CD4-positive, alpha-beta memory T cell (primary cell): Measurements from ENCODE around the gene CADPS. TPM values are rescaled to one million over a fixed set of nuclear protein-coding genes. Genes with fewer than 3 reads are reported as not detected.

ENCODE experiments used
- CTCF ChIA-PET: fragments of 350-600 bp; sonication (Branson Sonifier 250); formaldehyde crosslinking; loops from one replicate; lab custom pipeline; 2021; ENCODE audit warnings: inconsistent platforms; ENCODE audit not compliant: partially characterized antibody; lab: Charles Lee
- POLR2A ChIA-PET: fragments of 350-600 bp; sonication (Branson Sonifier 250); formaldehyde crosslinking; loops from one replicate; lab custom pipeline; 2021; ENCODE audit not compliant: partially characterized antibody; lab: Charles Lee
- DNase-seq, 5 donors: peaks; one replicate each; pipeline versions ENCODE4 v3.0.0 to v3.0.0-alpha.2; 2020 to 2022; ENCODE audit warnings: mixed read lengths in 1 of 5
- H3K27ac ChIP-seq: one replicate; pipeline ENCODE4 v1.7.0; 2013; ENCODE audit warnings: low read depth, low read length
- H3K27me3 ChIP-seq: 2 replicates; pipeline ENCODE4 v1.7.0; 2013; ENCODE audit warnings: mild to moderate bottlenecking, low read length, moderate library complexity; ENCODE audit not compliant: insufficient read depth
- H3K36me3 ChIP-seq: 2 replicates; pipeline ENCODE4 v1.7.0; 2013; ENCODE audit warnings: mild to moderate bottlenecking, low read length, moderate library complexity; ENCODE audit not compliant: insufficient read depth
- H3K4me1 ChIP-seq: 2 replicates; pipeline ENCODE4 v1.7.0; 2013; ENCODE audit warnings: mild to moderate bottlenecking, low read length, moderate library complexity; ENCODE audit not compliant: insufficient read depth
- H3K4me3 ChIP-seq, 2 donors: one replicate each; pipeline ENCODE4 v1.7.0; 2013; ENCODE audit warnings: low read length in 2 of 2, mild to moderate bottlenecking in 1 of 2
- H3K9me3 ChIP-seq, 2 donors: one replicate each; pipeline ENCODE4 v1.7.0; 2013; ENCODE audit warnings: low read length in 2 of 2, control low read depth in 1 of 2; ENCODE audit not compliant: control insufficient read depth in 1 of 2
- H3K27ac Mint-ChIP-seq, 7 donors: one replicate each; pipeline ENCODE4 v1.8.0; 2020 to 2021; ENCODE audit warnings: mixed read lengths in 7 of 7, mild to moderate bottlenecking in 6 of 7, inconsistent platforms in 3 of 7, moderate library complexity in 3 of 7
- H3K27me3 Mint-ChIP-seq, 2 donors: one replicate each; pipeline ENCODE4 v1.8.0; 2020 to 2021; ENCODE audit warnings: mixed read lengths in 2 of 2
- H3K36me3 Mint-ChIP-seq, 2 donors: one replicate each; pipeline ENCODE4 v1.8.0; 2020 to 2021; ENCODE audit warnings: mixed read lengths in 2 of 2, inconsistent platforms in 1 of 2, mild to moderate bottlenecking in 1 of 2
- H3K4me1 Mint-ChIP-seq, 4 donors: one replicate each; pipeline ENCODE4 v1.8.0; 2020 to 2021; ENCODE audit warnings: mixed read lengths in 4 of 4, mild to moderate bottlenecking in 1 of 4
- H3K4me3 Mint-ChIP-seq, 8 donors: one replicate each; pipeline ENCODE4 v1.8.0; 2020 to 2021; ENCODE audit warnings: mixed read lengths in 8 of 8, mild to moderate bottlenecking in 7 of 8, moderate library complexity in 6 of 8, inconsistent platforms in 3 of 8
- H3K9me3 Mint-ChIP-seq, 8 donors: one replicate each; pipeline ENCODE4 v1.8.0; 2020 to 2021; ENCODE audit warnings: mixed read lengths in 8 of 8, mild to moderate bottlenecking in 5 of 8, inconsistent platforms in 3 of 8, moderate library complexity in 1 of 8
- intact Hi-C: fragments of 100-400 bp; cut with micrococcal nuclease; formaldehyde crosslinking; loops from one replicate; pipeline ENCODE4 v1.15.1; 2023
- polyA plus RNA-seq, 2 donors: library from polyadenylated mRNA; unstranded; fragments of 300-500 nt; fragmentation: Illumina TruSeq; gene quantifications; one replicate each; pipeline ENCODE4 v1.2.3, GENCODE V29; 2021
- total RNA-seq, 2 experiments: library from RNA; stranded (reverse); gene quantifications; one replicate each; pipeline ENCODE4 v1.2.3, GENCODE V29; 2021

CADPS gene
- total and polyA plus RNA-seq, 4 experiments from 2014 or later, result not detected

GRCh38 chr3:62607287-62608029 is 267.8 kb downstream of the CADPS start:
- H3K27me3 ChIP-seq, result no peaks in the 10 kb centered on the region
- ChIA-PET CTCF (no interaction called here), POLR2A (no interaction called here)
- Mint-ChIP-seq H3K36me3 (no peaks in the 10 kb centered on the region), H3K27me3 (no peaks in the 10 kb centered on the region), H3K27ac (no peak overlapping the region), H3K4me3 (no peak overlapping the region), H3K4me1 (no peaks in the 10 kb centered on the region), H3K9me3 (peaks cover 0 to 5% (median 0%) of the 10 kb centered on the region in 8 donors)
- DNase-seq, result no peak
- H3K36me3 ChIP-seq, result no peaks in the 10 kb centered on the region
- intact Hi-C loops, result no loop called here
- no peaks in the 10 kb centered on the region for H3K4me1 ChIP-seq
- H3K4me3 ChIP-seq, result no peak overlapping the region
- no peaks in the 10 kb centered on the region for H3K9me3 ChIP-seq
- H3K27ac ChIP-seq, result no peak overlapping the region

- ChIA-PET CTCF (no interaction called here), POLR2A (no interaction called here)
- no peaks in the 10 kb centered on the region for H3K36me3 ChIP-seq
- H3K27me3 ChIP-seq, result no peaks in the 10 kb centered on the region
- no peaks in the 10 kb centered on the region for H3K27me3 Mint-ChIP-seq
- H3K4me1 Mint-ChIP-seq, result no peaks in the 10 kb centered on the region
- no peak overlapping the region for H3K4me3 ChIP-seq
- H3K27ac ChIP-seq, result no peak overlapping the region
- no peaks in the 10 kb centered on the region for H3K9me3 ChIP-seq
- H3K9me3 Mint-ChIP-seq, result peaks cover 0 to 4% (median 0%) of the 10 kb centered on the region in 8 donors
- no peaks in the 10 kb centered on the region for H3K36me3 Mint-ChIP-seq
- intact Hi-C loops, result no loop called here
- H3K4me3 Mint-ChIP-seq, result no peak overlapping the region
- no peak overlapping the region for H3K27ac Mint-ChIP-seq
- DNase-seq, result no peak
- no peaks in the 10 kb centered on the region for H3K4me1 ChIP-seq
Measured at GRCh38 chr3:62605413-62606068, 269.7 kb downstream of the CADPS start.

DNA sequence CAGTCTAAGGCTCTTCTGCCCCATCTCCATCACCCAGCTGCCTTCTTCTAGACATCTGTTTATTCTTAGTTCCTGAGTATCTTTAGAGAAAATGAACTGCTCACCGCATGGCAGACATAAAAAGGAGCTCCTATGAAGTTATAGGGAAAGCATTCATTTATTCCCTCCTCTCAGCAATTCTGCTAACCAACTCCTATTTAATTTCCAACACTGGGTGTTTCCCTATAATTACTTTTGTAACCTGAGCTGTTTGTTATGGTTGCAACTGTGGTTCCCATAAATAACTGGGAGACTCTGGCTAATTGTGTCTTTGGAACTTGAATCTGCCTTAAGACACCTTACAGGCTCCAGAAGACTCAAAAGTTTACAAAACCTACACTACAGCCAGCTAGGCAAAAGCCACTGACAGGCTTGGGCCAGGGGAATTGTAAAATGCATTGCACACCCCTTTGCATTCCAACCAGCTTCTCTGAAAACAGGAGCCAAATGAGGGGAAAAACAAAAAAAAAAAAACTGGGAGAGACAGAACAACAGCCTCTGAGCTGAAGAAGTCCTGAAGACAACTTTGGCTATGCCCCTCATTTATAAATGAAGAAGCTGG is 270.4 kb downstream of the CADPS start:
- no peaks in the 10 kb centered on the region for H3K4me1 ChIP-seq
- Mint-ChIP-seq H3K4me1 (no peaks in the 10 kb centered on the region), H3K4me3 (no peak overlapping the region), H3K36me3 (no peaks in the 10 kb centered on the region), H3K9me3 (peaks cover 0 to 4% (median 0%) of the 10 kb centered on the region in 8 donors), H3K27ac (no peak overlapping the region), H3K27me3 (no peaks in the 10 kb centered on the region)
- no peaks in the 10 kb centered on the region for H3K27me3 ChIP-seq
- H3K9me3 ChIP-seq, result no peaks in the 10 kb centered on the region
- POLR2A ChIA-PET, result no interaction called here
- no peak overlapping the region for H3K4me3 ChIP-seq
- H3K27ac ChIP-seq, result no peak overlapping the region
- no peak for DNase-seq
- CTCF ChIA-PET, result no interaction called here
- intact Hi-C loops, result no loop called here
- H3K36me3 ChIP-seq, result no peaks in the 10 kb centered on the region

DNA sequence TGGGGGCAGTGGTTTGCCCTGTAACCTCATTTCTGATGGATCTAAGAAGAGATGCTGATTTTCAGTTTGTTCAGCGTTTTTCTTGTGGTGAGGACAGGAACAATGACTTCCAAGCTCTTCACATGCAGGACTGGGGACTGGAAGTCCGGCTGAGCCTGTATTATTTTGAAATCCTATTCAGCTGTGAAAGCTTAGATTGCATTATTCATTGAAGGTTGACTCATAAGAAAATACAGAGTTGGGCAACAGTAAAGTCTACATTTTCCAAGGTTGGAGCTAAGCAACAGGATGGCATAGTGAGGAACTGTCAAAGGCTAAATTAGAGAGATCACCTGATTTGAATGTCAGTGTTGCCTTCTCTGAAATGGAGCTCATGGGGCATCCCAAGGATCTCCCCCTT is 270.9 kb downstream of the CADPS start:
- H3K4me1 ChIP-seq, result no peaks in the 10 kb centered on the region
- no peak overlapping the region for H3K4me3 ChIP-seq
- no peak overlapping the region for H3K4me3 Mint-ChIP-seq
- H3K27me3 Mint-ChIP-seq, result no peaks in the 10 kb centered on the region
- no peak overlapping the region for H3K27ac ChIP-seq
- intact Hi-C loops, result no loop called here
- H3K36me3 ChIP-seq, result no peaks in the 10 kb centered on the region
- ChIA-PET CTCF (no interaction called here), POLR2A (no interaction called here)
- no peak for DNase-seq
- H3K27ac Mint-ChIP-seq, result no peak overlapping the region
- no peaks in the 10 kb centered on the region for H3K9me3 ChIP-seq
- H3K4me1 Mint-ChIP-seq, result no peaks in the 10 kb centered on the region
- H3K36me3 Mint-ChIP-seq, result no peaks in the 10 kb centered on the region
- peaks cover 0 to 4% (median 0%) of the 10 kb centered on the region in 8 donors for H3K9me3 Mint-ChIP-seq
- no peaks in the 10 kb centered on the region for H3K27me3 ChIP-seq

- H3K27me3 Mint-ChIP-seq, result no peaks in the 10 kb centered on the region
- no peak overlapping the region for H3K4me3 Mint-ChIP-seq
- CTCF ChIA-PET, result no interaction called here
- POLR2A ChIA-PET, result no interaction called here
- H3K36me3 Mint-ChIP-seq, result no peaks in the 10 kb centered on the region
- no peaks in the 10 kb centered on the region for H3K9me3 Mint-ChIP-seq
- no peaks in the 10 kb centered on the region for H3K36me3 ChIP-seq
- H3K4me1 Mint-ChIP-seq, result no peaks in the 10 kb centered on the region
- H3K27ac Mint-ChIP-seq, result no peak overlapping the region
- no peaks in the 10 kb centered on the region for H3K4me1 ChIP-seq
- no peaks in the 10 kb centered on the region for H3K27me3 ChIP-seq
- intact Hi-C loops, result no loop called here
- H3K27ac ChIP-seq, result no peak overlapping the region
- no peak for DNase-seq
- no peaks in the 10 kb centered on the region for H3K9me3 ChIP-seq
- no peak overlapping the region for H3K4me3 ChIP-seq
Measured at GRCh38 chr3:62602987-62603386, 272.2 kb downstream of the CADPS start.

DNA sequence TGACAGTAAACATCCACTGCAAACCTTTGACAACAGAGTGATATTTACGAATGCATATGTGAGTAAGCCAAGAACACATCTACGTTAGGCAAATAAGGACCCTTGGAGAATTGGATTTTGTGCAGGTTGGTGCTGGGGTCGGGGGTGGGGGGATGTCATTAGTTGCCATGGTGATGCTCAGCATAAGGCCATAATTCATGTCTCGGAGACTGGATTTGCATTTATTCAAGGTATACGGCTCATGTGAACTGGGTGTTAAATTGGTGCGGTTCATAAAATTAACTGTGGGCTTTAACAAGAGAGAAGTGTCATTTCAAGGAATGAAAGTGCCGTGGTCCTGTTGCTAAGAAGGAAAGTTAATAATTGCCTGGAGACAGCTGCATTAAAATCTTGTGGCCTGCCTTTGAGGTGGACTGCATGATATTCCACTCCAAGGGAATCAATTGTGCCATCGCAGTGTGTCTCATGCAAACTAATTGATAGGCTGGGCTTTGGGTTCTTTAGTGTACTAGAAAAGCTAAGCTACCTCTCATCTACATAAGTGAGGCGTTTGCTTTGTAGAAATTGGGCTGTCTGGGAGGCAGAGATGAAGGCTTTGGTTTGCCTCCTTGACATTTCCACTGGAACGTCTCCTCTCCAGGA is 273.0 kb downstream of the CADPS start:
- Mint-ChIP-seq H3K27ac (no peak overlapping the region), H3K27me3 (no peaks in the 10 kb centered on the region), H3K4me3 (no peak overlapping the region), H3K9me3 (no peaks in the 10 kb centered on the region), H3K4me1 (no peaks in the 10 kb centered on the region), H3K36me3 (no peaks in the 10 kb centered on the region)
- Histone ChIP-seq H3K36me3 (no peaks in the 10 kb centered on the region), H3K4me1 (no peaks in the 10 kb centered on the region), H3K27me3 (no peaks in the 10 kb centered on the region), H3K4me3 (no peak overlapping the region), H3K27ac (no peak overlapping the region), H3K9me3 (no peaks in the 10 kb centered on the region)
- intact Hi-C loops, result no loop called here
- ChIA-PET POLR2A (no interaction called here), CTCF (no interaction called here)
- DNase-seq, result no peak
